A549 (cell line): ENCODE results near the gene HOXC12. TPM values are rescaled to one million over a fixed set of nuclear protein-coding genes. Genes with fewer than 3 reads are reported as not detected.

Source experiments
- ATAC-seq, 2 experiments: fragments of 200-7000 bp in 1 of 2; fragments of >200 bp in 1 of 2; cut with Nextera tagmentation in 1 of 2; cut with Tn5 transposase in 1 of 2; 3 replicates each; pipeline versions ENCODE4 v1.8.0 to v1.9.1; 2018 to 2020; ENCODE audit warnings: mild to moderate bottlenecking in 1 of 2, moderate library complexity in 1 of 2
- CTCF ChIA-PET: fragments of 300-600 bp; sonication (Branson Sonifier 250); formaldehyde crosslinking; extraction: SDS; loops from one replicate; lab custom pipeline; 2021; ENCODE audit warnings: antibody characterized with exemption, inconsistent platforms; lab: Yijun Ruan, JAX
- POLR2A ChIA-PET: fragments of 350-600 bp; formaldehyde crosslinking; extraction: SDS; loops from one replicate; lab custom pipeline; 2021; ENCODE audit warnings: antibody characterized with exemption, inconsistent platforms; lab: Yijun Ruan, JAX
- DNase-seq, 2 experiments: peaks; one replicate each; pipeline versions ENCODE4 v3.0.0 to v3.0.0-alpha.2; 2011 to 2016; ENCODE audit warnings: low read depth in 1 of 2, low spot score in 1 of 2
- FAIRE-seq: peaks from 2 replicates; lab custom pipeline; 2011; peaks lifted over from hg19 to GRCh38; lab: Jason Lieb, UNC
- H3K27ac ChIP-seq, 2 experiments: fragments of >200 bp; sonication (Bioruptor Twin); formaldehyde crosslinking; 3 replicates each; pipeline ENCODE4 v1.5.1; 2016 to 2017
- H3K4me1 ChIP-seq: fragments of >200 bp; sonication (Bioruptor Twin); formaldehyde crosslinking; 3 replicates; pipeline ENCODE4 v1.6.1; 2016
- H3K4me2 ChIP-seq: fragments of >200 bp; sonication (Bioruptor Twin); formaldehyde crosslinking; 3 replicates; pipeline ENCODE4 v1.6.1; 2016
- H3K4me3 ChIP-seq: fragments of >200 bp; sonication (Bioruptor Twin); formaldehyde crosslinking; 3 replicates; pipeline ENCODE4 v1.5.1; 2016
- H3K9me3 ChIP-seq: fragments of >200 bp; sonication (Bioruptor Twin); formaldehyde crosslinking; 3 replicates; pipeline ENCODE4 v1.6.1; 2016
- BCL3 ChIP-seq: fragments of >200 bp; sonication (Bioruptor Twin); formaldehyde crosslinking; IDR thresholded peaks from 3 replicates; pipeline ENCODE4 v1.6.1; 2016
- EHF ChIP-seq: fragments of 250-450 bp; sonication (Bioruptor Pico); IDR thresholded peaks from 2 replicates; pipeline ENCODE4 v1.5.0; 2020; ENCODE audit warnings: mild to moderate bottlenecking
- ELK1 ChIP-seq: fragments of 150-350 bp; IDR thresholded peaks from 2 replicates; pipeline ENCODE4 v1.6.1; 2014; ENCODE audit warnings: low read depth, mild to moderate bottlenecking, low read length
- HES2 ChIP-seq: fragments of >200 bp; sonication (Bioruptor Twin); formaldehyde crosslinking; IDR thresholded peaks from 2 replicates; pipeline ENCODE4 v1.6.1; 2016
- MAZ ChIP-seq: fragments of 150-350 bp; IDR thresholded peaks from 2 replicates; pipeline ENCODE4 v1.6.1; 2014; ENCODE audit warnings: antibody characterized with exemption, low read depth, low read length, borderline replicate concordance
- PBX3 ChIP-seq: IDR thresholded peaks from 2 replicates; pipeline ENCODE4 v1.6.1; 2012
- RCOR1 ChIP-seq: fragments of 150-350 bp; IDR thresholded peaks from 2 replicates; pipeline ENCODE4 v1.6.1; 2014; ENCODE audit warnings: antibody characterized with exemption, low read length, low read depth
- REST ChIP-seq: fragments of 200-600 bp; sonication (generic); IDR thresholded peaks from 2 replicates; pipeline ENCODE4 v1.6.1; 2016; ENCODE audit warnings: antibody characterized with exemption, mild to moderate bottlenecking, moderate library complexity
- SREBF2 ChIP-seq: fragments of 450-650 bp; IDR thresholded peaks from 2 replicates; pipeline ENCODE4 v1.6.1; 2014; ENCODE audit warnings: mild to moderate bottlenecking, moderate library complexity
- USF2 ChIP-seq: fragments of 450-650 bp; IDR thresholded peaks from 2 replicates; pipeline ENCODE4 v1.6.1; 2014; ENCODE audit warnings: antibody characterized with exemption
- WGBS: methylation state at CpG from one replicate; pipeline ENCODE4 v1.1.6; 2017; ENCODE audit errors: missing lambda C conversion rate; 5-methylcytosine and 5-hydroxymethylcytosine counted together
- polyA minus RNA-seq: library from RNA; depleted of rRNA, polyadenylated mRNA; stranded (reverse); fragments of >200 nt; gene quantifications from 2 replicates; pipeline ENCODE4 v1.2.3, GENCODE V29; 2011; rRNA and poly(A)+ RNA removed
- polyA plus RNA-seq, 4 experiments: library from polyadenylated mRNA; depleted of rRNA in 3 of 4; stranded (reverse); fragments of >200 nt; fragmentation: RNase III in 1 of 4; extraction: RNeasy Plus Mini Kit Qiagen cat#74134 plus additional on column Dnase treatment in 1 of 4; gene quantifications; 2 replicates in 3 of 4; 3 replicates in 1 of 4; pipeline ENCODE4 v1.2.3, GENCODE V29; 2011 to 2017

Gene HOXC12
- not detected in 2 replicates for polyA plus RNA-seq (2011; rRNA removed)
- polyA plus RNA-seq (2012; cell fraction: cytosol; rRNA removed): 0.01 TPM in 1 of 2 replicates, not detected in the other
- polyA plus RNA-seq (2012; cell fraction: nucleus; rRNA removed): 0.05 TPM in 1 of 2 replicates, not detected in the other
- not detected in 3 replicates for polyA plus RNA-seq (2017; fragmentation: RNase III; extraction: RNeasy Plus Mini Kit Qiagen cat#74134 plus additional on column Dnase treatment)
- 0.08 TPM in 1 of 2 replicates, not detected in the other for polyA minus RNA-seq

- H3K27ac ChIP-seq: no peak within 1 kb of the TSS
- no peaks in the 10 kb centered on the region for H3K9me3 ChIP-seq
- H3K4me1 ChIP-seq: 0 out of 3 replicates have a peak, but pooled peaks cover 3% of the 10 kb centered on the region
- TF ChIP-seq USF2: 0 out of 2 replicates have a peak, but pooled peaks have one; percentile 12
- TF ChIP-seq PBX3: no peak
- ChIA-PET CTCF (interaction anchor here (0.6 to 1.7 kb wide), 12 partner anchors 12 to 209 kb away, joined by 3 to 9 read pairs (median 3); partner anchors contain the start of genes HOXC10 and HOXC13), POLR2A (no interaction called here)
- no peak within 1 kb of the TSS for H3K4me3 ChIP-seq
- H3K4me2 ChIP-seq: no peak within 1 kb of the TSS
- FAIRE-seq (no peak), ATAC-seq (no peak), DNase-seq (no peak)
- 69% methylated on average over 20 of the region's 20 CpGs for whole genome bisulfite sequencing
Observed at GRCh38 chr12:53954694-53955035, at the start of gene HOXC12. Gene HOXC12, plus strand, starts transcription at chr12:53954903. Its CDS starts 27 bp downstream, at chr12:53954930.

- Histone ChIP-seq H3K4me3 (no peak overlapping the region), H3K4me2 (no peak overlapping the region), H3K9me3 (no peaks in the 10 kb centered on the region), H3K4me1 (no peaks in the 10 kb centered on the region), H3K27ac (no peak overlapping the region)
- no peak for TF ChIP-seq ELK1
- TF ChIP-seq EHF (CRISPR knock-in tag): no peak
- TF ChIP-seq RCOR1: no peak
- no peak for TF ChIP-seq MAZ
- no peak for TF ChIP-seq REST
- no peak for TF ChIP-seq HES2
- no peak for TF ChIP-seq BCL3
- TF ChIP-seq SREBF2: no peak
- no peak for DNase-seq
- CTCF ChIA-PET: interaction anchor here (0.6 to 1.2 kb wide), 4 partner anchors 9 to 142 kb away, joined by 3 read pairs; no protein-coding TSS in a partner anchor
- no peak for ATAC-seq
- WGBS: 52% methylated on average over 3 of the region's 3 CpGs
- no peak for FAIRE-seq
- POLR2A ChIA-PET: no interaction called here
Observed at GRCh38 chr12:53907103-53907502, 47.6 kb upstream of the HOXC12 start.
